ENCODE data around the gene ZNF143. TPM values are rescaled to one million over a fixed set of nuclear protein-coding genes. Genes with fewer than 3 reads are reported as not detected.

Gene ZNF143
- total RNA-seq, 1 experiment from 2014 or later, result 29.2 TPM

GRCh38 chr11:9498457-9499078, 37.8 kb downstream of the ZNF143 start:
- Histone ChIP-seq H2BK15ac (ENCODE audit: low read depth, low read length) (no peak overlapping the region), H3T11ph (ENCODE audit: low read length) (no peak overlapping the region), H4K8ac (replicated peaks; ENCODE audit: insufficient read length, low read depth, low read length) (no peak overlapping the region), H3K9me3 (ENCODE audit: control insufficient read depth, low read depth, low read length) (no peaks in the 10 kb centered on the region), H3K4me2 (ENCODE audit: insufficient read depth, insufficient read length, low read length) (no peak overlapping the region), H3K14ac (ENCODE audit: insufficient read depth, low read length) (no peak overlapping the region), H2BK12ac (ENCODE audit: insufficient read length, low read depth, low read length) (no peak overlapping the region), H3K18ac (ENCODE audit: insufficient read length, low read depth, low read length) (no peak overlapping the region), H4K5ac (ENCODE audit: insufficient read length, low read depth, low read length) (no peak overlapping the region), H3K9ac (ENCODE audit: extremely low read depth, insufficient read length, low read length) (no peak overlapping the region), H2BK120ac (ENCODE audit: low read depth, low read length, poor library complexity, severe bottlenecking) (no peak overlapping the region), H3K79me2 (ENCODE audit: insufficient read depth, low read length) (no peaks in the 10 kb centered on the region), H2AFZ (ENCODE audit: low read length) (no peak overlapping the region), H2AK5ac (ENCODE audit: insufficient read length, low read length) (no peak overlapping the region), H3K4me1 (ENCODE audit: insufficient read depth, low read length) (no peaks in the 10 kb centered on the region), H3K56ac (ENCODE audit: insufficient read length, low read depth, low read length) (no peak overlapping the region), H4K20me1 (ENCODE audit: control insufficient read depth, insufficient read depth, insufficient read length) (no peaks in the 10 kb centered on the region), H4K91ac (ENCODE audit: insufficient read length, low read depth, low read length) (no peak overlapping the region), H3K23ac (ENCODE audit: insufficient read length, low read depth, low read length) (no peak overlapping the region), H3K27ac (ENCODE audit: insufficient read length, low read depth, low read length) (no peak overlapping the region), H2BK20ac (ENCODE audit: low read depth, low read length, poor library complexity, severe bottlenecking) (no peak overlapping the region), H3K27me3 (ENCODE audit: insufficient read depth, low read length) (no peaks in the 10 kb centered on the region), H3K23me2 (ENCODE audit: insufficient read length, low read depth, low read length, poor library complexity, severe bottlenecking) (no peaks in the 10 kb centered on the region), H2BK5ac (ENCODE audit: insufficient read length, low read length) (no peak overlapping the region), H3K4ac (ENCODE audit: low read depth, low read length) (no peak overlapping the region), H3K79me1 (ENCODE audit: insufficient read depth, low read depth, low read length, poor library complexity, severe bottlenecking) (no peaks in the 10 kb centered on the region)
- Mint-ChIP-seq H3K4me1 (peaks cover 0 to 5% of the 10 kb centered on the region in 2 experiments; a peak in 2 of 4 replicates), H3K9me3 (no peaks in the 10 kb centered on the region), H3K27ac (0 out of 7 replicates have a peak overlapping the region, but pooled peaks of 1 of the 3 experiments have one; percentile 47), H3K27me3 (ENCODE audit: low read depth) (no peaks in the 10 kb centered on the region), H3K36me3 (ENCODE audit: insufficient read depth in 1 of 3, low read depth in 3 of 3) (peaks cover 28 to 87% (median 74%) of the 10 kb centered on the region in 3 experiments), H3K4me3 (no peak overlapping the region)
- TF ChIP-seq, protein P1, sequence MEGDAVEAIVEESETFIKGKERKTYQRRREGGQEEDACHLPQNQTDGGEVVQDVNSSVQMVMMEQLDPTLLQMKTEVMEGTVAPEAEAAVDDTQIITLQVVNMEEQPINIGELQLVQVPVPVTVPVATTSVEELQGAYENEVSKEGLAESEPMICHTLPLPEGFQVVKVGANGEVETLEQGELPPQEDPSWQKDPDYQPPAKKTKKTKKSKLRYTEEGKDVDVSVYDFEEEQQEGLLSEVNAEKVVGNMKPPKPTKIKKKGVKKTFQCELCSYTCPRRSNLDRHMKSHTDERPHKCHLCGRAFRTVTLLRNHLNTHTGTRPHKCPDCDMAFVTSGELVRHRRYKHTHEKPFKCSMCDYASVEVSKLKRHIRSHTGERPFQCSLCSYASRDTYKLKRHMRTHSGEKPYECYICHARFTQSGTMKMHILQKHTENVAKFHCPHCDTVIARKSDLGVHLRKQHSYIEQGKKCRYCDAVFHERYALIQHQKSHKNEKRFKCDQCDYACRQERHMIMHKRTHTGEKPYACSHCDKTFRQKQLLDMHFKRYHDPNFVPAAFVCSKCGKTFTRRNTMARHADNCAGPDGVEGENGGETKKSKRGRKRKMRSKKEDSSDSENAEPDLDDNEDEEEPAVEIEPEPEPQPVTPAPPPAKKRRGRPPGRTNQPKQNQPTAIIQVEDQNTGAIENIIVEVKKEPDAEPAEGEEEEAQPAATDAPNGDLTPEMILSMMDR (conservative IDR thresholded peaks at IDR 0.05), result no peak
- 100% methylated on average over 3 of the region's 4 CpGs for WGBS (ENCODE audit: extremely low coverage, insufficient read length, low lambda C conversion rate)
- no peak for DNase-seq

All from H9 (cell line).